Choroid plexus epithelial cell (primary cell): ENCODE data around the gene QSOX1.

Experiments used
- DNase-seq: peaks from one replicate; pipeline ENCODE4 v3.0.0-alpha.2; 2010; ENCODE audit warnings: low read depth
- H3K4me3 ChIP-seq: 2 replicates; pipeline ENCODE4 v1.5.1; 2011; ENCODE audit warnings: low read depth, mild to moderate bottlenecking, control low read depth, low read length, moderate library complexity
- CTCF ChIP-seq: conservative IDR thresholded peaks from 2 replicates; pipeline ENCODE4 v1.5.1; 2011; ENCODE audit warnings: low read depth, mild to moderate bottlenecking, control low read depth, inconsistent platforms, low read length, moderate library complexity

The QSOX1 gene

GRCh38 chr1:180250499-180250770, 95.8 kb downstream of the QSOX1 start:
- H3K4me3 ChIP-seq = no peak overlapping the region
- no peak for DNase-seq
- no peak for TF ChIP-seq CTCF

GRCh38 chr1:180250883-180251509, 96.3 kb downstream of the QSOX1 start:
- no peak for TF ChIP-seq CTCF
- no peak for DNase-seq
- no peak overlapping the region for H3K4me3 ChIP-seq

- no peak overlapping the region for H3K4me3 ChIP-seq
- no peak for TF ChIP-seq CTCF
- DNase-seq = no peak
Measured at GRCh38 chr1:180251526-180252305, 97.0 kb downstream of the QSOX1 start.

GRCh38 chr1:180252638-180253536, 98.2 kb downstream of the QSOX1 start:
- peak; percentile 96 for TF ChIP-seq CTCF
- peak; percentile 82 for DNase-seq
- no peak overlapping the region for H3K4me3 ChIP-seq
